HG03342 (cell line): Measurements from ENCODE around the gene MTG1.
"Not testable (repeated sequence)": the region's sequence is repeated elsewhere in the genome, so short reads cannot be mapped to it uniquely, and the experiment has no call there.

Experiments
- ATAC-seq: cut with Tn5 transposase; IDR thresholded peaks from one replicate; pipeline ENCODE4 v1.9.1; 2021; ENCODE audit warnings: mild to moderate bottlenecking, moderate library complexity; ENCODE audit not compliant: unreplicated experiment

Gene MTG1

GRCh38 chr10:133421336-133422222 is 27.6 kb downstream of the MTG1 start:
- no peak for ATAC-seq

- no peak for ATAC-seq
Measured at GRCh38 chr10:133422223-133422806, 28.4 kb downstream of the MTG1 start.

- ATAC-seq, result no peak
Measured at GRCh38 chr10:133422807-133423771, 29.1 kb downstream of the MTG1 start.

- ATAC-seq, result not testable (repeated sequence)
Measured at GRCh38 chr10:133424102-133424501, 30.1 kb downstream of the MTG1 start.

- ATAC-seq, result not testable (repeated sequence)
Measured at GRCh38 chr10:133424601-133425000, 30.6 kb downstream of the MTG1 start, which contains the start of gene SPRN. SPRN (minus strand) TSS chr10:133424625; CDS start chr10:133423681, 944 bp downstream.

GRCh38 chr10:133429571-133429970 is 35.6 kb downstream of the MTG1 start:
- not testable (repeated sequence) for ATAC-seq

- not testable (repeated sequence) for ATAC-seq
Measured at GRCh38 chr10:133431888-133432613, 38.1 kb downstream of the MTG1 start.

- not testable (repeated sequence) for ATAC-seq
Measured at GRCh38 chr10:133432789-133433188, 38.8 kb downstream of the MTG1 start.

GRCh38 chr10:133438711-133439273 is 44.8 kb downstream of the MTG1 start:
- peak; percentile 48 for ATAC-seq

GRCh38 chr10:133439517-133440461 is 45.8 kb downstream of the MTG1 start:
- ATAC-seq, result no peak

- ATAC-seq, result no peak
Measured at GRCh38 chr10:133440633-133441285, 46.8 kb downstream of the MTG1 start.

- not testable (repeated sequence) for ATAC-seq
Measured at GRCh38 chr10:133441356-133441755, 47.4 kb downstream of the MTG1 start.

- ATAC-seq, result no peak
Measured at GRCh38 chr10:133441780-133442179, 47.8 kb downstream of the MTG1 start.

- ATAC-seq, result no peak
Measured at GRCh38 chr10:133442191-133442966, 48.4 kb downstream of the MTG1 start.

- ATAC-seq, result no peak
Measured at GRCh38 chr10:133442967-133443924, 49.3 kb downstream of the MTG1 start.
